Endothelial cell of umbilical vein (primary cell): ENCODE measurements around the gene PDK4.

Experiments
- EZH2 ChIP-seq: IDR thresholded peaks from 2 replicates; pipeline ENCODE4 v1.6.1; 2012; ENCODE audit warnings: borderline replicate concordance, low read depth, mild to moderate bottlenecking, moderate library complexity, low read length, inconsistent platforms; ENCODE audit not compliant: severe bottlenecking
- GATA2 ChIP-seq: IDR thresholded peaks from 2 replicates; pipeline ENCODE4 v1.7.0; 2011; ENCODE audit warnings: low read depth, mild to moderate bottlenecking, moderate library complexity, mixed read lengths, low read length; ENCODE audit not compliant: insufficient read length, insufficient read depth
- JUN ChIP-seq: IDR thresholded peaks from 2 replicates; pipeline ENCODE4 v1.6.1; 2011; ENCODE audit warnings: borderline replicate concordance, low read depth; ENCODE audit not compliant: insufficient read length, insufficient read depth
- POLR2A ChIP-seq: IDR thresholded peaks from 2 replicates; pipeline ENCODE4 v1.6.1; 2012; ENCODE audit warnings: low read depth, mild to moderate bottlenecking, control low read depth, low read length
- POLR2AphosphoS5 ChIP-seq: IDR thresholded peaks from 2 replicates; pipeline ENCODE4 v1.6.1; 2012; ENCODE audit warnings: low read depth, mild to moderate bottlenecking, control low read depth, low read length, moderate library complexity; ENCODE audit not compliant: insufficient read depth
- TF ChIP-seq, protein P1 (sequence below), 2 donors: IDR thresholded peaks; 1 replicate in 1 of 2; 2 replicates in 1 of 2; pipeline ENCODE4 v1.5.1; 2011; ENCODE audit warnings: low read length in 2 of 2, mild to moderate bottlenecking in 2 of 2, moderate library complexity in 2 of 2, control low read depth in 1 of 2, inconsistent platforms in 1 of 2, low read depth in 1 of 2; ENCODE audit not compliant: insufficient read depth in 1 of 2; ENCODE audit errors: extremely low read depth in 1 of 2
- TF ChIP-seq, protein P2 (sequence below): IDR thresholded peaks from 2 replicates; pipeline ENCODE4 v1.6.1; 2011; ENCODE audit not compliant: insufficient read depth, insufficient read length

DNA sequence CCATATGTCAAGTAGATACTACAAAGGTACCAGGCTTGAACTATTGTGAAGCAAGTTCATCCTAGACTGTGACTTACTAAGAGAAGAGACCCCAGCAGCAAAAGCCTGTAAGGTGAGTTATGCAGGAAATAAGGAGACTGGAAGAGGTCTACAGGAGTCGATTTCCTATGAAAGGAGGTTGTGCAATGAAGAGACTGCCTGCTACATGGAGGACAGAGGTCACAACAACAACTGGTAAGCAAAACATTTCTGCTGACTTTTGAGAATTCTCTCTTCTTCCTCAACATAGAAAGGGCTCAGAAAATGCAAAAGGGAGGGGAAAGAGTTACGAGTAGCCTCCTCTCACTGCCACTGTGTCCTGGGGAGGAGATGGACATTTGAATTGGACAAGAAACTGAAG is 42.4 kb downstream of the PDK4 start:
- TF ChIP-seq, protein P1, sequence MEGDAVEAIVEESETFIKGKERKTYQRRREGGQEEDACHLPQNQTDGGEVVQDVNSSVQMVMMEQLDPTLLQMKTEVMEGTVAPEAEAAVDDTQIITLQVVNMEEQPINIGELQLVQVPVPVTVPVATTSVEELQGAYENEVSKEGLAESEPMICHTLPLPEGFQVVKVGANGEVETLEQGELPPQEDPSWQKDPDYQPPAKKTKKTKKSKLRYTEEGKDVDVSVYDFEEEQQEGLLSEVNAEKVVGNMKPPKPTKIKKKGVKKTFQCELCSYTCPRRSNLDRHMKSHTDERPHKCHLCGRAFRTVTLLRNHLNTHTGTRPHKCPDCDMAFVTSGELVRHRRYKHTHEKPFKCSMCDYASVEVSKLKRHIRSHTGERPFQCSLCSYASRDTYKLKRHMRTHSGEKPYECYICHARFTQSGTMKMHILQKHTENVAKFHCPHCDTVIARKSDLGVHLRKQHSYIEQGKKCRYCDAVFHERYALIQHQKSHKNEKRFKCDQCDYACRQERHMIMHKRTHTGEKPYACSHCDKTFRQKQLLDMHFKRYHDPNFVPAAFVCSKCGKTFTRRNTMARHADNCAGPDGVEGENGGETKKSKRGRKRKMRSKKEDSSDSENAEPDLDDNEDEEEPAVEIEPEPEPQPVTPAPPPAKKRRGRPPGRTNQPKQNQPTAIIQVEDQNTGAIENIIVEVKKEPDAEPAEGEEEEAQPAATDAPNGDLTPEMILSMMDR (IDR thresholded peaks at IDR 0.05; ENCODE audit: extremely low read depth in 1 of 2, insufficient read depth in 1 of 2, low read depth in 1 of 2, low read length in 2 of 2) = no peak
- TF ChIP-seq POLR2A = no peak
- TF ChIP-seq POLR2AphosphoS5 = no peak
- no peak for TF ChIP-seq EZH2
- TF ChIP-seq, protein P2, sequence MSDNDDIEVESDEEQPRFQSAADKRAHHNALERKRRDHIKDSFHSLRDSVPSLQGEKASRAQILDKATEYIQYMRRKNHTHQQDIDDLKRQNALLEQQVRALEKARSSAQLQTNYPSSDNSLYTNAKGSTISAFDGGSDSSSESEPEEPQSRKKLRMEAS = no peak
- TF ChIP-seq GATA2 = no peak
- TF ChIP-seq JUN = no peak
